Psoas muscle (tissue), 8 donors: ENCODE results near the gene TOMM6. TPM values are rescaled to one million over a fixed set of nuclear protein-coding genes. Genes with fewer than 3 reads are reported as not detected.
"Not testable (repeated sequence)": the region's sequence is repeated elsewhere in the genome, so short reads cannot be mapped to it uniquely, and the experiment has no call there.

Experiments used
- ATAC-seq, 4 donors: fragments of 200-7000 bp; cut with Tn5 transposase; one replicate each; pipeline ENCODE4 v1.9.1; 2020; ENCODE audit warnings: moderate library complexity in 3 of 4, mild to moderate bottlenecking in 2 of 4
- DNase-seq, 2 donors: peaks; one replicate each; pipeline ENCODE4 v3.0.0-alpha.2; 2020
- H3K27ac ChIP-seq: fragments of 200-600 bp; one replicate; pipeline ENCODE4 v1.8.0; 2022
- H3K27me3 ChIP-seq, 3 donors: fragments of 200-600 bp in 1 of 3; one replicate each; pipeline versions ENCODE4 v1.6.1 to v1.8.0; 2013 to 2022; ENCODE audit warnings: low read length in 2 of 3, mild to moderate bottlenecking in 2 of 3, moderate library complexity in 1 of 3; ENCODE audit not compliant: insufficient read depth in 3 of 3
- H3K36me3 ChIP-seq, 2 donors: fragments of 200-600 bp in 1 of 2; one replicate each; pipeline versions ENCODE4 v1.6.1 to v1.8.0; 2013 to 2022; ENCODE audit warnings: low read depth in 1 of 2, mild to moderate bottlenecking in 1 of 2, moderate library complexity in 1 of 2; ENCODE audit not compliant: insufficient read depth in 1 of 2
- H3K4me1 ChIP-seq: fragments of 200-600 bp; one replicate; pipeline ENCODE4 v1.8.0; 2022
- H3K4me3 ChIP-seq: fragments of 200-600 bp; one replicate; pipeline ENCODE4 v1.8.0; 2022; ENCODE audit warnings: mild to moderate bottlenecking
- H3K9me3 ChIP-seq: fragments of 200-600 bp; one replicate; pipeline ENCODE4 v1.8.0; 2022
- WGBS, 3 donors: extraction: QIAGEN DNeasy Blood & Tissue Kit; methylation state at CpG; one replicate each; pipeline versions ENCODE4 v1.1.6 to v1.1.7; 2013; 5-methylcytosine and 5-hydroxymethylcytosine counted together
- intact Hi-C, 2 donors: fragments of 100-400 bp; cut with DNase I; formaldehyde crosslinking; loops; one replicate each; pipeline versions ENCODE4 v1.11.0 to v1.14.2; 2022
- polyA plus RNA-seq, 3 donors: library from polyadenylated mRNA; stranded (reverse); fragments of 200-250 nt; gene quantifications; one replicate each; pipeline ENCODE4 v1.2.3, GENCODE V29; 2013
- total RNA-seq, 4 donors: library from RNA; stranded (reverse); fragmentation: NEBNext Ultra II Directional in 2 of 4; extraction: Animal tissue kit (Norgen Biotek cat#: 25700) in 2 of 4; gene quantifications; one replicate each; pipeline versions ENCODE4 v1.2.1 to v1.2.4, GENCODE V29; 2021 to 2023
- TF ChIP-seq, protein P1 (sequence below): fragments of 200-600 bp; IDR thresholded peaks from one replicate; pipeline ENCODE4 v1.8.0; 2022; ENCODE audit warnings: antibody characterized with exemption
- donor health status: healthy with polysubstance abuse.
- donor health status: DM: no; HTN: no; CAD: no; lungs with moderate emphysema.
- donor health status: Bipolar disorder and iron deficiency.
- donor health status: healthy.
- donor health status: DM: yes; HTN: yes; CAD: no.
- donor health status: DM: no; HTN: no; CAD: no.
- donor health status: DM: no; HTN: no; CAD: no.
- donor health status: DM: yes; HTN: yes; CAD: no.

TOMM6 gene
- total and polyA plus RNA-seq, 7 donors = 156 to 403 (median 181) TPM

DNA sequence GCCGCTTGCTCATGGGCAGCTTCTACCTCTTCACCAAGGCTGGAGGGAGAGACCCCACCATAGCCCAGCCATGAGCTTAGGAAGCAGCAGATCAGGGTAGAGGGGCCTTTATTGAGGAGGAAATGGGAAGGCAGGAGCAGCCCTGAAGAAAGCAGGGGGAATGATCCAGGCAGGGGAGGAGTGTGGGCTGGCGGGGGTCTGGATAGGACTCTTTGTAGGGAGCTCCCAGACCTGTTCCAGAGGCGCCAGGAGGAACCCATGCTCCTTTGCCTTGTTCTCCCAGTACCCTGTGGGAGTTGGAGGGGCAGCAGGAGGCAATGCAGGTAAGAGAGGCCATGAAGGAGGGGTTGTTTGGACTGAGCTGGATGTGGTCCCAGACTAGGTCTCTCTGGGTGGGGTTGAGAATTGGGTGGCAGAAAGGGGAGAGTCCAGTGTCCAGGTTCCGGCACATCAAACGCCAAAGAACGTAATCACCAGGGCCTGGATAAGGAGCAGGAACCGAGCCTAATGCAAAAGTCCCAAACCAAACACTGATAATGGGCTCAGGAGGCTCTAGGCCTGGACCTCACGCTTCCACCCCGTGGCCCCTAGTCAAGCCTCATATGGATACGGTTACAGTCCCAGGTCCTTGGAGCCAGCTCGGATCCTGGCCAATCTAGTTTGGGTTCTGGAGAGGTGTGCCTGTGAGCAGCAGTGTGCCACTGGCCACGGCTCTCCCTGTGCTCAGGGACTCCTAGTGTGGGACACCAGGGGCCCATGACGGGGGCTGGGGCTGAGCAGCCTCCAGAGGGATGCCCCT lies 28.2 kb upstream of the TOMM6 start:
- H3K4me1 ChIP-seq = peaks cover 3% of the 10 kb centered on the region
- WGBS, 3 donors = 88 to 90% (median 89%) methylated on average over 13 of the region's 13 CpGs
- H3K27ac ChIP-seq = no peak overlapping the region
- no peak overlapping the region for H3K4me3 ChIP-seq
- no peaks in the 10 kb centered on the region for H3K27me3 ChIP-seq
- ATAC-seq (no peak), DNase-seq (no peak)
- no peaks in the 10 kb centered on the region for H3K36me3 ChIP-seq
- H3K9me3 ChIP-seq = no peaks in the 10 kb centered on the region
- TF ChIP-seq, protein P1, sequence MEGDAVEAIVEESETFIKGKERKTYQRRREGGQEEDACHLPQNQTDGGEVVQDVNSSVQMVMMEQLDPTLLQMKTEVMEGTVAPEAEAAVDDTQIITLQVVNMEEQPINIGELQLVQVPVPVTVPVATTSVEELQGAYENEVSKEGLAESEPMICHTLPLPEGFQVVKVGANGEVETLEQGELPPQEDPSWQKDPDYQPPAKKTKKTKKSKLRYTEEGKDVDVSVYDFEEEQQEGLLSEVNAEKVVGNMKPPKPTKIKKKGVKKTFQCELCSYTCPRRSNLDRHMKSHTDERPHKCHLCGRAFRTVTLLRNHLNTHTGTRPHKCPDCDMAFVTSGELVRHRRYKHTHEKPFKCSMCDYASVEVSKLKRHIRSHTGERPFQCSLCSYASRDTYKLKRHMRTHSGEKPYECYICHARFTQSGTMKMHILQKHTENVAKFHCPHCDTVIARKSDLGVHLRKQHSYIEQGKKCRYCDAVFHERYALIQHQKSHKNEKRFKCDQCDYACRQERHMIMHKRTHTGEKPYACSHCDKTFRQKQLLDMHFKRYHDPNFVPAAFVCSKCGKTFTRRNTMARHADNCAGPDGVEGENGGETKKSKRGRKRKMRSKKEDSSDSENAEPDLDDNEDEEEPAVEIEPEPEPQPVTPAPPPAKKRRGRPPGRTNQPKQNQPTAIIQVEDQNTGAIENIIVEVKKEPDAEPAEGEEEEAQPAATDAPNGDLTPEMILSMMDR = no peak
- intact Hi-C loops = no loop called here

DNA sequence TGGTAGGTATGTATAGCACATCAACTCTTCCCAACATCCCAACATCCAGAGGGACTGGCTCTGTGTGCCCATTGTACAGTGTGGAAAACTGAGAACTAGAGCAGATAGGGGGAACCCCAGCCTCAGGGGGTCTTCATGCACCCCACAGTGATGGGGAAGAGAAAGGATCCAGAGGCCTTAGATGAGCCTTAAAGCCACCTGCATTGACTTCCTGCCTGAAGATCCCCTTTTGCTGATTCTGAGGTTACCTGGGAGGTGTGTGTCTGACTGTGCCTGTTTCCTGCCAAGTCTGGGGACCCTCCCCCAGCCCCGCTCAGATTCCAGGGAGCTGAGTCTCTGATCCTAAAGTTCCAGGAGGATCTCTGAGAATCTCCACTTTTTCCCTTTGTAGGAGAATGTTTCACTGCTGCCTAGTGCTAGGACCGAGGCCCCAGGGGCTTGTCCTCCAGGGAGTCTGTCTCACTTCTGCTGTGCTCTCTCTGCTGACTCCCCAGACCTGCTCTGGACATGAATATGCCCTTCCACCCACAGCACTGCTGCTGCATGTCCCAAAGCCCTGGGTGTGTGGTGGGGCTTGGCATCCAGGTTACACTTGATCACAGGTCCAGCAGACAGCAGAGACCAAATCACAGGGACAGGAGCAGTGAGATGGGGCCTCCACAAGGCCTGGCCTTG lies 27.5 kb upstream of the TOMM6 start:
- ATAC-seq = no peak
- Histone ChIP-seq H3K27me3 (no peaks in the 10 kb centered on the region), H3K4me1 (peaks cover 3% of the 10 kb centered on the region), H3K4me3 (no peak overlapping the region), H3K36me3 (no peaks in the 10 kb centered on the region), H3K9me3 (no peaks in the 10 kb centered on the region), H3K27ac (no peak overlapping the region)
- TF ChIP-seq, protein P1 = no peak
- 73 to 90% (median 85%) methylated on average over 2 of the region's 2 CpGs for whole genome bisulfite sequencing, 3 donors
- intact Hi-C loops = no loop called here
- no peak for DNase-seq

DNA sequence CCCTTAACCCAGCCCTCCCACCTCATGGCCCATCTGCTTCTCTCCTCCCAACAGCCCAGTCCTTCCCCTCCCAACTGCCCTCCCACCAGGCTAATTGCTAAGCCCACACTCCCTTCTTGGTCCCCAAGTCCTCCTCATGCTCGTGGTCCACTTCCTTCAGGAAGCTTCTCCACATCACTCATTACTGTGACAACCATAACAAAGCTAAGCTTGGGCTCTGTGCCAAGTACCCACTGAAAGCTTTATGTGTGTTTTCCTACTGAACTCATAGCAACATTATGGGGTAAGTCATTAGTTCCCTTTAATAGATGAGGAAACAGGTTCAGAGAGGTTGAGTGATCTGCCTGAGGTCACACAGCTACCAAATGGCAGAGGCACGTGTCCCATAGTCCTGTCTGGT lies 24.0 kb upstream of the TOMM6 start:
- ATAC-seq = no peak
- H3K4me3 ChIP-seq = no peak overlapping the region
- H3K27me3 ChIP-seq = no peaks in the 10 kb centered on the region
- 32 to 40% (median 39%) methylated on average over 2 of the region's 2 CpGs for WGBS, 3 donors
- no peaks in the 10 kb centered on the region for H3K36me3 ChIP-seq
- no peak overlapping the region for H3K27ac ChIP-seq
- TF ChIP-seq, protein P1 = no peak
- no peaks in the 10 kb centered on the region for H3K9me3 ChIP-seq
- intact Hi-C loops = no loop called here
- DNase-seq = no peak
- no peaks in the 10 kb centered on the region for H3K4me1 ChIP-seq

DNA sequence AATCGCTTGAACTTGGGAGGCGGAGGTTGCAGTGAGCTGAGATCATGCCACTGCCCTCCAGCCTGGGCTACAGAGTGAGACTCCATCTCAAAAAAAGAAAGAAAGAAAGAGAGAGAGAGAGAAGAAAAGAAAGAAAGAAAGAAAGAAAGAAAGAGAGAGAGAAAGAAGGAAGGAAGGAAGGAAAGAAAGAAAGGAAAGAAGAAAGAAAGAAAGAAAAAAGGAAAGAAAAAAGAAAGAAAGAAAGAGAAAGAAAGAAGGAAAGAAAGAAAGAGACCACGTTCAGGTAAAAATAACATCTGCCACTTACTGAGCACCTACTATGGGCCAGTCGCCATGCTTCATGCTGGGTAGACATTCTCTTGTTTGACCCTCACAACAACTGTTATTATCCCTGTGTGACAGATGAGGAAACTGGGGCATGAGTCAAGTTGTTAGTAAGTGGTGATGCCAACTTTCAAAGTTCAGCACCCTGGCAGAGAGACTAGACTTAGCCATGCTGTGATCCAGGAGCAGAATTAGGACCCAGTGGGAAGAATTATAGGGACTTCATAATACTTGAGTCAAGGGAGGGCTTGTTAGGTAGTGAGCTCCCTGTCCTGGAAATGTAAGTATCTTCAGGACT lies 21.3 kb upstream of the TOMM6 start:
- WGBS, 3 donors = 84 to 88% (median 87%) methylated on average over 4 of the region's 4 CpGs
- H3K27me3 ChIP-seq, H3K4me1 ChIP-seq, DNase-seq, H3K9me3 ChIP-seq, H3K4me3 ChIP-seq, H3K27ac ChIP-seq, intact Hi-C loops: not testable (repeated sequence)
- peaks cover 3 to 18% of the 10 kb centered on the region in 2 donors for H3K36me3 ChIP-seq
- peak in 1 of 4 donors; percentile 19 for ATAC-seq
